Astrocyte of the spinal cord (primary cell): ENCODE results near the gene PTRH1.

Experiments
- DNase-seq: peaks from one replicate; pipeline ENCODE4 v3.0.0; 2011; ENCODE audit warnings: low read depth, low spot score
- H3K4me3 ChIP-seq: 2 replicates; pipeline ENCODE4 v1.5.1; 2011; ENCODE audit warnings: low read depth, mild to moderate bottlenecking, low read length, moderate library complexity
- CTCF ChIP-seq: IDR thresholded peaks from 2 replicates; pipeline ENCODE4 v1.5.1; 2012; ENCODE audit warnings: low read depth, mild to moderate bottlenecking, low read length, inconsistent platforms
- in situ Hi-C: cut with HindIII; loops from 2 replicates; pipeline ENCODE4 v1.10.0; 2017; ENCODE audit warnings: low sequenced_read_pairs

The PTRH1 gene

GRCh38 chr9:127673234-127673633 lies 42.2 kb downstream of the PTRH1 start:
- in situ Hi-C loops: no loop called here
- H3K4me3 ChIP-seq: no peak overlapping the region
- DNase-seq: no peak
- TF ChIP-seq CTCF: no peak

DNA sequence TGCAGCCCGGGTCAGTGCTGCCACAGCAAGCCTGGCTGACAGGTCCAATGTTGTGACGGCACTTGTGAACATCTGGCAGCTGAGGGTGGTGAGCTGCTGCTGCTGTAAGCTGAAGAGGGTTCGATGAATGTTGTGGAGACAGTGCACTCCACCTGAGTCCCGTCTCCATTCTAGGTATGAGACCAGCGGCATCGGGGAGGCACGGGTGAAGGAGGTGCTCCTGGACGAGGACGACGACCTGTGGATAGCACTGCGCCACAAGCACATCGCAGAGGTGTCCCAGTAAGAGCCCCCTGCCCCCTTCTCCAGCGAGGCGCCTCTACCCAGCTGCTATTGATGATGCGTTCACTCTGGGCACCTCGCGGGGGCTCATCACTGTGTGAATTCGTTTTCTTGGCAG lies 47.6 kb downstream of the PTRH1 start:
- in situ Hi-C loops: no loop called here
- no peak for DNase-seq

GRCh38 chr9:127667127-127667844 lies 48.2 kb downstream of the PTRH1 start:
- no peak for TF ChIP-seq CTCF
- H3K4me3 ChIP-seq: no peak overlapping the region
- in situ Hi-C loops: no loop called here
- DNase-seq: no peak

More for the DNA sequence above, 47.6 kb downstream of the PTRH1 start:
- H3K4me3 ChIP-seq: no peak overlapping the region
- TF ChIP-seq CTCF: no peak

GRCh38 chr9:127664678-127665507 lies 50.6 kb downstream of the PTRH1 start:
- no peak for TF ChIP-seq CTCF
- DNase-seq: no peak
- H3K4me3 ChIP-seq: no peak overlapping the region
- in situ Hi-C loops: no loop called here

DNA sequence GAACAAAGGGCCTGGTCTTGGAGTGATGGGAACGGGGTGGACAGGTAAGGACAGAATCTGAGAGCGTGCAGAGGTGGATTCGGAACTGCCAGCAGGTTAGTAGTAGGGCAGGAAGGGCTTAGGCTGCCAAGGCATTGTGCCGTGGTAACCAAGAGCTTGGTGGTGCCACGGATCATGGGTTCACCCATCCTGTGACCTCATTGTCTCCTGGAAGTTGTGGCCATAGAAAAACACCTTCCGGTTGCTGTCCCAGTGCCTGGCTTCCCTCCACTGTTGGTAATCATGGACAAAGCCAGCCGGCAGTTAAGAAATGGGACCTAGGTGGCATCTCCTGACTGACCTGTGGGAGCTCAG lies 51.2 kb downstream of the PTRH1 start:
- H3K4me3 ChIP-seq: no peak overlapping the region
- no peak for DNase-seq
- in situ Hi-C loops: no loop called here
- TF ChIP-seq CTCF: no peak
